KMS-11 (cell line): Measurements from ENCODE around the gene TICAM2.

Experiments
- H2AFZ ChIP-seq: fragments of 200-600 bp; sonication (generic); 2 replicates; pipeline ENCODE4 v1.6.1; 2016; ENCODE audit warnings: antibody characterized with exemption, mixed run types, low read depth
- H3K27ac ChIP-seq: fragments of 200-600 bp; sonication (generic); 2 replicates; pipeline ENCODE4 v1.6.1; 2016; ENCODE audit warnings: mild to moderate bottlenecking, mixed run types
- H3K27me3 ChIP-seq: fragments of 200-600 bp; sonication (generic); 2 replicates; pipeline ENCODE4 v1.6.1; 2017; ENCODE audit warnings: mild to moderate bottlenecking, low read depth, mixed run types, moderate library complexity; ENCODE audit not compliant: insufficient read depth
- H3K36me3 ChIP-seq: fragments of 200-600 bp; sonication (generic); 2 replicates; pipeline ENCODE4 v1.6.1; 2017; ENCODE audit warnings: mild to moderate bottlenecking, mixed run types; ENCODE audit not compliant: insufficient read depth
- H3K4me1 ChIP-seq: fragments of 200-600 bp; sonication (generic); 2 replicates; pipeline ENCODE4 v1.6.1; 2016; ENCODE audit warnings: mild to moderate bottlenecking, low read depth, mixed run types; ENCODE audit not compliant: poor library complexity, severe bottlenecking
- H3K4me2 ChIP-seq: fragments of 200-600 bp; sonication (generic); 2 replicates; pipeline ENCODE4 v1.7.0; 2016; ENCODE audit warnings: mild to moderate bottlenecking, mixed run types
- H3K4me3 ChIP-seq: fragments of 200-600 bp; sonication (generic); IDR thresholded peaks from 2 replicates; pipeline ENCODE4 v1.6.1; 2017; ENCODE audit warnings: low read depth, low read length, mixed read lengths; ENCODE audit not compliant: insufficient read depth
- H3K79me2 ChIP-seq: fragments of 200-600 bp; sonication (generic); 2 replicates; pipeline ENCODE4 v1.6.1; 2016; ENCODE audit warnings: low read depth, mixed run types; ENCODE audit not compliant: insufficient read depth
- H3K9ac ChIP-seq: fragments of 200-600 bp; sonication (generic); 2 replicates; pipeline ENCODE4 v1.6.1; 2016; ENCODE audit warnings: mild to moderate bottlenecking, mixed run types
- H4K20me1 ChIP-seq: fragments of 200-600 bp; sonication (generic); 2 replicates; pipeline ENCODE4 v1.6.1; 2016; ENCODE audit warnings: mild to moderate bottlenecking, mixed run types; ENCODE audit not compliant: insufficient read depth
- TF ChIP-seq, protein P1 (sequence below): fragments of 200-600 bp; sonication (generic); conservative IDR thresholded peaks from 2 replicates; pipeline ENCODE4 v1.6.1; 2017; ENCODE audit warnings: low read depth, mild to moderate bottlenecking, antibody characterized with exemption, low read length, moderate library complexity, mixed read lengths

The TICAM2 gene

DNA sequence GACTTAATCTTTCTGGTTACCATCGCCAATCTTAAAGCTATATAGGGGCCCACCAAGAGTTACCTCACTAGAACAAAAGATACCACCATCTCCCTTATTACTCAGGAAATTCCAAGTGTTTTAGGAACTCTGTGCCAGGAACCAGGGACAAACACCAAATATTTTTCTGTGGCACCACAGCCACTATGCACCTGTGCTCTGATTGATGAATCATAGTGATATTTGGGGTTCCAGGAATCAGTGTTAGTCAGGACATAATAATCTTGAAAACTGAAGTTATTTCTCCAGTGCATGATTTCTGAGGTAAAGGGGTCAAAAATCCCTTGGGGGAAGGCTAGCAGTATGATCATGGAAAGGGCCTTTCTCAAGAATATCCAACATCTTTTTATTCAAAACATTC lies 33.7 kb upstream of the TICAM2 start:
- Histone ChIP-seq H3K36me3 (no peaks in the 10 kb centered on the region), H3K27ac (no peak overlapping the region), H3K9ac (no peak overlapping the region), H3K4me3 (no peak overlapping the region), H4K20me1 (no peaks in the 10 kb centered on the region), H3K27me3 (peaks cover 40% of the 10 kb centered on the region), H2AFZ (no peak overlapping the region), H3K4me2 (no peak overlapping the region), H3K79me2 (no peaks in the 10 kb centered on the region), H3K4me1 (peaks cover 32% of the 10 kb centered on the region)
- TF ChIP-seq, protein P1, sequence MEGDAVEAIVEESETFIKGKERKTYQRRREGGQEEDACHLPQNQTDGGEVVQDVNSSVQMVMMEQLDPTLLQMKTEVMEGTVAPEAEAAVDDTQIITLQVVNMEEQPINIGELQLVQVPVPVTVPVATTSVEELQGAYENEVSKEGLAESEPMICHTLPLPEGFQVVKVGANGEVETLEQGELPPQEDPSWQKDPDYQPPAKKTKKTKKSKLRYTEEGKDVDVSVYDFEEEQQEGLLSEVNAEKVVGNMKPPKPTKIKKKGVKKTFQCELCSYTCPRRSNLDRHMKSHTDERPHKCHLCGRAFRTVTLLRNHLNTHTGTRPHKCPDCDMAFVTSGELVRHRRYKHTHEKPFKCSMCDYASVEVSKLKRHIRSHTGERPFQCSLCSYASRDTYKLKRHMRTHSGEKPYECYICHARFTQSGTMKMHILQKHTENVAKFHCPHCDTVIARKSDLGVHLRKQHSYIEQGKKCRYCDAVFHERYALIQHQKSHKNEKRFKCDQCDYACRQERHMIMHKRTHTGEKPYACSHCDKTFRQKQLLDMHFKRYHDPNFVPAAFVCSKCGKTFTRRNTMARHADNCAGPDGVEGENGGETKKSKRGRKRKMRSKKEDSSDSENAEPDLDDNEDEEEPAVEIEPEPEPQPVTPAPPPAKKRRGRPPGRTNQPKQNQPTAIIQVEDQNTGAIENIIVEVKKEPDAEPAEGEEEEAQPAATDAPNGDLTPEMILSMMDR, result no peak

GRCh38 chr5:115634343-115635132 lies 32.3 kb upstream of the TICAM2 start:
- peak overlapping the region; percentile 85 for H3K4me2 ChIP-seq
- no peaks in the 10 kb centered on the region for H4K20me1 ChIP-seq
- H3K36me3 ChIP-seq, result no peaks in the 10 kb centered on the region
- peaks cover 32% of the 10 kb centered on the region for H3K4me1 ChIP-seq
- H3K4me3 ChIP-seq, result no peak overlapping the region
- no peak overlapping the region for H2AFZ ChIP-seq
- peak overlapping the region; percentile 17; the same call in 1 of the 2 replicates for H3K27ac ChIP-seq
- H3K27me3 ChIP-seq, result peaks cover 50% of the 10 kb centered on the region
- H3K9ac ChIP-seq, result no peak overlapping the region
- no peaks in the 10 kb centered on the region for H3K79me2 ChIP-seq
- TF ChIP-seq, protein P1, result peak; percentile 85

GRCh38 chr5:115629903-115630302 lies 27.6 kb upstream of the TICAM2 start:
- peaks cover 6% of the 10 kb centered on the region for H3K79me2 ChIP-seq
- no peaks in the 10 kb centered on the region for H3K36me3 ChIP-seq
- no peak overlapping the region for H3K4me3 ChIP-seq
- H3K4me2 ChIP-seq, result no peak overlapping the region
- H3K27ac ChIP-seq, result no peak overlapping the region
- TF ChIP-seq, protein P1, result no peak
- no peak overlapping the region for H3K9ac ChIP-seq
- H3K27me3 ChIP-seq, result peaks cover 30% of the 10 kb centered on the region
- no peaks in the 10 kb centered on the region for H4K20me1 ChIP-seq
- peaks cover 30% of the 10 kb centered on the region for H3K4me1 ChIP-seq
- no peak overlapping the region for H2AFZ ChIP-seq

DNA sequence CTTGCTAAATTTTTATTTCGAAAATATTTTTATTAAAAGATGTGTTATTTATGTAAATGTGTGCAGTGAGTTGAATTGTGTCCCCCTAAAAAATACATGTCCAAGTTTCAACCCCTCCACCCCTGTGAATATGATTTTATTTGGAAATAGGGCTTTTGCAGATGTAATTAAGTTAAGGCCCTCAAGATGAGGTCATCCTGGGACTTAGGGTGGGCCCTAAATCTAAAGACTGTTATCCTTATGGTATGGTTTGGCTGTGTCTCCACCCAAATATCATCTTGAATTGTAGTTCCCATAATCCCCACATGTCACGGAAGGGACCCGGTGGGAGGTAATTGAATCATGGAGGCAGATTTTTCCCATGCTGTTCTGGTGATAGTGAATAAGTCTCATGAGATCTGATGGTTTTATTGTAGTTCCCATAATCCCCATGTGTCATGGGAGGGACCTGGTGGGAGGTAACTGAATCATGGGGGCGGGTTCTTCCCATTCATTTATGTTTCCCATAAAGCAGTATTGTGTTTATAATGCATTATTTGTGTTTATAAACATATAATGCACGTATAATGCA lies 25.1 kb upstream of the TICAM2 start:
- Histone ChIP-seq H3K4me2 (peak overlapping the region; percentile 52; the same call in 1 of the 2 replicates), H4K20me1 (no peaks in the 10 kb centered on the region), H3K36me3 (no peaks in the 10 kb centered on the region), H3K27ac (no peak overlapping the region), H3K9ac (no peak overlapping the region), H2AFZ (no peak overlapping the region), H3K79me2 (peaks cover 19% of the 10 kb centered on the region), H3K4me3 (no peak overlapping the region), H3K4me1 (peaks cover 24% of the 10 kb centered on the region), H3K27me3 (peaks cover 21% of the 10 kb centered on the region; the same call in 1 of the 2 replicates)
- TF ChIP-seq, protein P1, result no peak
